Measurements from ENCODE around the gene PAIP1.
A peak's percentile ranks its signal among the peaks of the same experiment; 100 is the strongest.
"Not testable (repeated sequence)": the region's sequence is repeated elsewhere in the genome, so short reads cannot be mapped to it uniquely, and the experiment has no call there.

The PAIP1 gene

DNA sequence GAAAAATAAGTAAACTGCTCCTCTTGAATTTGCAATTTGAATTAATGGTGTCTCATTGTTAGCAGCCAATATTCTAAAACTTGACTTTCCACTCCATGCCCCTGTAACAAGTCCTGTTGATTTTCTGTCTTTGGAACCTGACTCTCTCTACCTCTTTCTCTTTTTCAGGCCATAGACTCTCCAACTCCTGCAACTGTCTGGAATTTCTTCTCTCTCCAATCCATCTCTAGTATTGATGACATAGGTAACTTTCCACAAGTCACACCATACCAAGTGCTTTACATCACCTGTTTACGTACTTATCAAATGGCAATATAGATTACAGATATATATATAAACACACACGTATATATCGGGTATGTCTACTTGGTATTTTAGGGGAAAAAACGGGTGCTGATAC, 42.9 kb downstream of the PAIP1 start:
- FAIRE-seq (no peak), DNase-seq (ENCODE audit: insufficient read length) (no peak)
- TF ChIP-seq POLR2AphosphoS5 (IDR thresholded peaks at IDR 0.05; ENCODE audit: low read depth, low read length), result no peak
- no peak for TF ChIP-seq POLR2A (IDR thresholded peaks at IDR 0.05; ENCODE audit: low read depth, low read length)
- TF ChIP-seq TAF1 (IDR thresholded peaks at IDR 0.05; ENCODE audit: borderline replicate concordance, low read depth, low read length), result no peak

DNA sequence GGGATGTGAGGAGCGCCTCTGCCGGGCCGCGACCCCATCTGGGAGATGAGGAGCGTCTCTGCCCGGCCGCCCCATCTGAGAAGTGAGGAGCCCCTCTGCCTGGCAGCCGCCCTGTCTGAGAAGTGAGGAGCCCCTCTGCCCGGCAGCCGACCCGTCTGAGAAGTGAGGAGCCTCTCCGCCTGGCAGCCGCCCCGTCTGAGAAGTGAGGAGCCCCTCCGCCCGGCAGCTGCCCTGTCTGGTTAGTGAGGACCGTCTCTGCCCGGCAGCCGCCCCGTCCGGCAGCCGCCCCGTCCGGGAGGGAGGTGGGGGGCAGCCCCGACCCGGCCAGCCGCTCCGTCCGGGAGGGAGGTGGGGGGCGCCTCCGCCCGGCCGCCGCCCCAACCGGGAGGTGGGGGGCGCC, 45.8 kb downstream of the PAIP1 start:
- DNase-seq (ENCODE audit: insufficient read length); FAIRE-seq: not testable (repeated sequence)

DNA sequence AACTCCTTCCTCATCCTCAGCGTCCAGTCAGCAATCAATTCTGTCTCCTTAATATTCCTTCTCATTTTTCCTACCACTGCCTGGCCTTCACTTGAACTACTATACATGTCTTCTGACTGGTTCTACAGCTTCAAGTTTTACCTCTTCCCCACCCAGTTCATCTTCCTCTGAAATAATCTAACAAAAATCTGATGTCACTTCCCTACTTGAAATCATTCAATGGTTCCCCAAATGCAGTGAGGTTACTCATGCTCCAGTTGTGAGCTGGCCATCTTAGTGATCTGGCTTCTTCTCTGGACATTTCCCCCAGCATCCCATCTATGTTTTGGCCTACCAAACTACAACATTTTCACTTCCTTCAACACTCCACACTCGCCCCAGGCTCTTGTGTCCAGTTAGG, 58.3 kb downstream of the PAIP1 start:
- FAIRE-seq (no peak), DNase-seq (ENCODE audit: insufficient read length) (no peak)

DNA sequence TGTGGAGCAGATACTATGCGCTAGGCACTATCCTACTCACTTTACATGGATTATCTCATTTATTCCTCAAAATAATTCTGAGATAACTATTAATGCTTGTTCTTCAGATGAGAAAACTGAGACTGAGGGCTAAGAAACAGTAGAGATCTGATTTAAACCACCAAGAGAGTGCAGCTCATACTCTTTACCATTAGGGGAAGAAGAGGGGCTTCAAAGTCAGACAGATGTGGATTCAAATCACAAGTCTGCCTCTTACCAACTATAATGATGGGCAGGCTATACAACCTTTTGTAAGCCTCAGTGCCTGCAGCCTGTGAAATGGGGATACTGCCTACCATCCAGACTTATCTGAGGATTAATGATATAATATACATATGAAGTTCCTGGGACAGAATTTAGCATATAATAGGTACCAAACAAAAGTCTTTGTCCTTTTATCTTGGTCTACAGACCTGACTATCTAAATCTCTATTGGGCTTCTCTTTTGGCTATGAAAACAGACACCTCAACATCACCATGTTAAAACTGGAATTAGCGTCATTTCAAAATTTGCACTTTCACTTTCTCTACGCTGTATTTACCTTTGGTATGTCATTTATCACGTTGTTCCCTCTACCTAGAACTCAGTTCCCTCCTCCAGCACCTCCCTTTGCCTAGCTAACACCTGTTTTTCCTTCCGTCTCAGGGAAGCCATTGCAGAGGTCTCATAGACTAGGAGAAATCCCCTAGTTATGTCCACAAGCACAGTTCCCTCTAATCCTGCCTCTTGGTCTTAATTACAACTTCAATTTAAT, 59.4 kb downstream of the PAIP1 start:
- no peak for DNase-seq (ENCODE audit: insufficient read length)
- FAIRE-seq, result peak; percentile 27
- no peak for TF ChIP-seq TAF1 (IDR thresholded peaks at IDR 0.05; ENCODE audit: borderline replicate concordance, low read depth, low read length)
- no peak for TF ChIP-seq POLR2AphosphoS5 (IDR thresholded peaks at IDR 0.05; ENCODE audit: low read depth, low read length)
- no peak for TF ChIP-seq POLR2A (IDR thresholded peaks at IDR 0.05; ENCODE audit: low read depth, low read length)

More for the DNA sequence above, 58.3 kb downstream of the PAIP1 start:
- no peak for TF ChIP-seq POLR2AphosphoS5 (IDR thresholded peaks at IDR 0.05; ENCODE audit: low read depth, low read length)
- TF ChIP-seq POLR2A (IDR thresholded peaks at IDR 0.05; ENCODE audit: low read depth, low read length), result no peak
- TF ChIP-seq TAF1 (IDR thresholded peaks at IDR 0.05; ENCODE audit: borderline replicate concordance, low read depth, low read length), result no peak

DNA sequence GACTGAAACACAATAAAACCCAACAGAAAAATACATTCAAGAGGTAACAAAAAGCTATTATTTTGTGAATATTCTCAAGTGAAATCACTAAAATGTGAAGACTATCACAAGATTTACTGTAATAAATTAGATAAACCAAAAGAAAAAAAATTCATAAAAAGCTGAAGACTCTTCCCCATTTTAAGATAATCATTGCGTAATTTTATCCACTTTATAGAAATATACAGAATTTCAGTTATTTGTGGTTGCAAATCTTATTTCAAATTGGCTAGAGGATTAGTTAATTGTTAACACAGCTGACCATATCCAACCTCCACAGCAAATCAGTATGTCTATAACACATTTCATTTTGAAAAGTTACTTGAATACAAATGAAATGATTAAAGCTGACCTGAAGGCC, 65.6 kb downstream of the PAIP1 start:
- TF ChIP-seq TAF1 (IDR thresholded peaks at IDR 0.05; ENCODE audit: borderline replicate concordance, low read depth, low read length), result no peak
- no peak for TF ChIP-seq POLR2A (IDR thresholded peaks at IDR 0.05; ENCODE audit: low read depth, low read length)
- TF ChIP-seq POLR2AphosphoS5 (IDR thresholded peaks at IDR 0.05; ENCODE audit: low read depth, low read length), result no peak
- FAIRE-seq (no peak), DNase-seq (ENCODE audit: insufficient read length) (no peak)

DNA sequence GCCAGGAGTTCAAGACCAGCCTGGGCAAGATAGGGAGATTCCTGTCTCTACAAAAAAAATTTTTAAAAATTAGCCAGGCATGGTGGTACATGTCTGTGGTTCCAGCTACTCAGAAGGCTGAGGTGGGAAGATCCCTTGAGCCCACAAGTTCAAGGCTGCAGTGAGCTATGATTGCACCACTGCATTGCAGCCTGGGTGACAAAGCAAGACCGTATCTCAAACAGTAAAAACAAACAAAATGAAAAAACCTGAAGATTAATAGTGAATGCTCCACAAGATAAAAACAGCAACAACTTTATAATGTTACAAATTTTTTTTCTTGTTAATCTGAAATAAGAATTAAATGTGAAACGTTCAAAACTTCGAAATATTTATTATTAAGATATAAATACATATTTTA, 70.5 kb downstream of the PAIP1 start:
- FAIRE-seq (no peak), DNase-seq (ENCODE audit: insufficient read length) (no peak)
- TF ChIP-seq TAF1 (IDR thresholded peaks at IDR 0.05; ENCODE audit: borderline replicate concordance, low read depth, low read length), result no peak
- TF ChIP-seq POLR2A (IDR thresholded peaks at IDR 0.05; ENCODE audit: low read depth, low read length), result no peak
- no peak for TF ChIP-seq POLR2AphosphoS5 (IDR thresholded peaks at IDR 0.05; ENCODE audit: low read depth, low read length)

DNA sequence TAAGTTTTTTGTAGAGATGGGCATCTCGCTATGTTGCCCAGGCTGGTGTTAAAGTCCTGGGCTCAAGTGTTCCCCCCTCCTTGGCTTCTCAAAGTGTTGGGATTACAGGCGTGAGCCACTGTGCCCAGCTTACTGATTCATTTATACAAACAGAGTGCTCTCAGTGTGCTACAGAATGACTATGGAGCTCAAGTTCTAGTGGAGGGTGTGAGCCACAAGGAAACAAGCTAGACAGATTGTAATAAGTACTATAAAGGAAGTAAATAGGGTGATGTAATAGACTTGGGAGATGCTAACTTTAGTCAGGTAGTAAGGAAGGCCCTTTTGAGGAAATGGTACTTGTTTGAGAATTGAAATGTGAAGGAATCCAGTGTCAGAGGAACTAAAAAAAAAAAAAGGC, 71.5 kb downstream of the PAIP1 start:
- peak; percentile 9 for FAIRE-seq
- no peak for DNase-seq (ENCODE audit: insufficient read length)
- TF ChIP-seq TAF1 (IDR thresholded peaks at IDR 0.05; ENCODE audit: borderline replicate concordance, low read depth, low read length) (no peak), POLR2A (IDR thresholded peaks at IDR 0.05; ENCODE audit: low read depth, low read length) (no peak), POLR2AphosphoS5 (IDR thresholded peaks at IDR 0.05; ENCODE audit: low read depth, low read length) (no peak)

DNA sequence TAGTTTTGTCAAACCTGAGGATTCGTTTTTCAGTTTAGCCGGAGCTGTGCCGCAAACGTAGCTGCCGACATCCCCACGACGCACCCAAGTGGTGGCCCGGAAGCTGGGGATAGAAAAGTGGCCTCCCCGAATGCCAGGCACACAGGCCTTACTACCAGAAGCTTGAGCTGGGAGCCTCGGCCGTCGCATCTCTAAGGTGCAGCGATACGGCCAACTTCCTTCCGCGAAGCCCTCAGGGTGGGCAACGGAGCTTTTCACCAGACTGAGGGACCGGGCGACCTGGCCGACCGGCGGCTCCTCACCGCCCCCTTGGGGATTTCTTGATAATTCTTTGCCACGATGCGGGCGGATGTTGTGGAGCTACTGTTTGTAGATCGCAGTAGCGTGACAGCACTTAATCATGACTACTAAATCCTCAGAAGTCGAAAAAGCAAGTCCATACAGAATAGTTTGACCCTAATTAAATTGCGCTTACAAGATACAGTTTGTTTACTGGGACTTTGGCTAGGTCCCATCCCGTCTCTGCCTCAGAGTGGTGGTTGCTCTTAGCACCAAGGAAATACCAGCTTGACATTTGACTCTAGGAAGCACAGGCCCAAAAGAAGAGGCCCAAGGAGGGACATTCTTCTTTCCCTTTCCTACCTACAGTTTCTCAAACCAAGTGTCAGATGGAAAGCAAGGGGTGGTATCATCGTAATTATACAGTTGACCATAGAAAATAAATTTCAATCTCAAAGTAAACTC, 72.6 kb downstream of the PAIP1 start:
- FAIRE-seq, result no peak
- TF ChIP-seq TAF1 (IDR thresholded peaks at IDR 0.05; ENCODE audit: borderline replicate concordance, low read depth, low read length), result no peak
- peak; percentile 23; the same call in 1 of the 2 replicates for TF ChIP-seq POLR2A (IDR thresholded peaks at IDR 0.05; ENCODE audit: low read depth, low read length)
- TF ChIP-seq POLR2AphosphoS5 (IDR thresholded peaks at IDR 0.05; ENCODE audit: low read depth, low read length), result peak; percentile 70; the same call in 1 of the 2 replicates

DNA sequence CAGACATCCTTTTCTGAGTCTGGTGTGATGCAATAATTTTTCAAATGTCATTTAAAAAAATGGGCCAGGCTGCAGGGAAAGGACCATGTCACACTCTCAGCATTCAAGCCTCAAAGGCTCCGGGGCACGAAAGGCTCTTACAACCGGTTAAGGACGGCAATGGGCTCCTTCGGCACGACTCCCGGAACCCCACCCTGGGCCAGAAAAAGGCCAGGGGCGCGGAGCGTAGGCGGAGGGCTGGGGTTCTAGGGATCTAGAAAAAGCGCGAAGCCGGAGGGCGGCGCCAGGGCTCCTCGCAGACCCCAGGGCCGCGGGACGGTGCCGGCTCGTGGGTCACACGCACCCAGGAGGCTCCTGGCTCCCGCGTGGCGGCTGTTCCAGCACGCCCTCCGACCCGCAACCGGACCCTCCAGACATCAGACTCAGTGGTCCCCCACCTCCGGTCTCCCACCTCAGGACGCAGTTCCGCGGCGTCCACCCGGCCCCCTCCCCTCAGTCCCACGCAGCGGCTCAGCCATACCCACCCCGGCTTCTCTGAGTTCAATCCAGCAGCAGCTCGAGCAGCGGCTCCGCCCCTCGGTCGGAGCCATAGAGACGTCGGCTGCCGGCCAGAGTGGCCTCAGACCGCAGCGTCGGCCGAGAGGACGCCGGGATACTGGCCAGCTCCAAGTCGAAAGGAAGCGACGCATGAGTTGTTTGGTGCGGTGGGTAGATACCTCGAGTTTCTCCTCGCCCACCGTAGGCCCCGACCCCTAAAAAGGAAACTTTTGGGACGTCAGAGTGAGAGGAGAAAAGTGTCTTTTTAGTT, 73.4 kb downstream of the PAIP1 start, which contains the start of gene TMEM267:
Gene TMEM267 (minus strand): TSS at position 568 of the 808 bp plus-strand sequence. CDS start 29,896 bp downstream, outside the sequence.
- FAIRE-seq (peak; percentile 98), DNase-seq (ENCODE audit: insufficient read length) (peak; percentile 71)
- peak; percentile 93 for TF ChIP-seq POLR2AphosphoS5 (IDR thresholded peaks at IDR 0.05; ENCODE audit: low read depth, low read length)
- peak; percentile 87 for TF ChIP-seq TAF1 (IDR thresholded peaks at IDR 0.05; ENCODE audit: borderline replicate concordance, low read depth, low read length)
- TF ChIP-seq POLR2A (IDR thresholded peaks at IDR 0.05; ENCODE audit: low read depth, low read length), result peak; percentile 75; the same call in 1 of the 2 replicates

More for the DNA sequence above, 72.6 kb downstream of the PAIP1 start:
- DNase-seq (ENCODE audit: insufficient read length), result peak; percentile 57

DNA sequence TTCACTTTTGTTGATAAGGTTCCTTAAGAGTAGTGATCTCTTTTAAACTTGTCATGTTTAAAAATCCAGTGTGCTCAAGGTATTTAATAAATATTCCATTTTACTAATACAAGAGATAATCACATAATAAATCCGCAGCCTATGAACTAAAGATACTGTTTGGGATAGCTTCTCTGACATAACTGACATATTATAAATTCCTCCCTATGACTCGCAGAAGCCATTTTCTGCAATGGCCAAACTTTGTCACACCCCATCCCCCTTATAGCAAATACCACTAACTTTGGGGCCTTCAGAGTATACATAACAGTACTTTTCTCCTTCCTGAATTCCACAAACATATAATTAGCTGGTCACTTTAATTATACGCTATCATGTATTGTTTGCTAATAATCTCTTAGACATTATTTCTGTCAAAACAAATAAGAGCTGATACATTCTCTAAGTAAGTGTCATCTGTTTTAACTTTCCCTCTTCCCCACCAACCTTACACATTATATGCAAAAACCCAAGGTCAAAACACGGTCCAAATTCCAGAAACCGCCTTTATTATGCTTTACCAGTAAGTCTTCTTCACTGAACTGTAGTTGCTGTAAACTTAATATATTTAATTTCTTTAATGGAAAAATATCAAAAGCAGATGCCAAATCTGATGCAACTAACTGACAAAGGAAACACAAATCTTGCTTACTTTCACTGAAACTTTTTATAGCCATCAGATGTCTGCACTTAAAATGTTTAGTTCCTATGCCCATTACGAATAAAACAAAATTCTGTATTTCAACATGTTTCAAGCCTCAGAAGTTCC, 74.2 kb downstream of the PAIP1 start:
- no peak for TF ChIP-seq POLR2A (IDR thresholded peaks at IDR 0.05; ENCODE audit: low read depth, low read length)
- FAIRE-seq (peak; percentile 40), DNase-seq (ENCODE audit: insufficient read length) (no peak)

Data from GM12892 (cell line).